Stimulated activated CD4-positive, alpha-beta T cell treated with anti-CD3 and anti-CD28 coated beads, Interleukin-12 subunit alpha, Interleukin-12 subunit beta, amount 100 ng/mL, for 24 hours (primary cell): Measurements from ENCODE around the gene MACC1.

Experiments
- DNase-seq, 2 experiments: peaks; one replicate each; pipeline ENCODE4 v3.0.0-alpha.2; 2020; ENCODE audit warnings: low read depth in 2 of 2

MACC1 gene

GRCh38 chr7:20229646-20230500, 12.7 kb upstream of the MACC1 start:
- no peak for DNase-seq

- DNase-seq, result no peak
Measured at GRCh38 chr7:20229081-20229480, 11.9 kb upstream of the MACC1 start.

GRCh38 chr7:20228654-20229053, 11.5 kb upstream of the MACC1 start:
- DNase-seq, result no peak

- no peak for DNase-seq
Measured at GRCh38 chr7:20227291-20227795, 10.2 kb upstream of the MACC1 start.

- DNase-seq, result no peak
Measured at GRCh38 chr7:20226860-20227259, 9.7 kb upstream of the MACC1 start.

- no peak for DNase-seq
Measured at GRCh38 chr7:20225384-20225783, 8.2 kb upstream of the MACC1 start.

- no peak for DNase-seq
Measured at GRCh38 chr7:20224025-20224424, 6.8 kb upstream of the MACC1 start.

GRCh38 chr7:20223356-20223755, 6.2 kb upstream of the MACC1 start:
- no peak for DNase-seq

GRCh38 chr7:20222219-20222828, 5.1 kb upstream of the MACC1 start:
- DNase-seq, result no peak

- DNase-seq, result no peak
Measured at GRCh38 chr7:20220921-20221547, 3.9 kb upstream of the MACC1 start.

- no peak for DNase-seq
Measured at GRCh38 chr7:20220293-20220761, 3.1 kb upstream of the MACC1 start.

GRCh38 chr7:20219446-20220292, 2.5 kb upstream of the MACC1 start:
- no peak for DNase-seq

- DNase-seq, result no peak
Measured at GRCh38 chr7:20219062-20219445, 1.9 kb upstream of the MACC1 start.

GRCh38 chr7:20218279-20218678, 1.1 kb upstream of the MACC1 start:
- no peak for DNase-seq

- no peak for DNase-seq
Measured at GRCh38 chr7:20216406-20217036, 663 bp downstream of the MACC1 start.

- DNase-seq, result no peak
Measured at GRCh38 chr7:20214921-20215669, 2.1 kb downstream of the MACC1 start.

- DNase-seq, result no peak
Measured at GRCh38 chr7:20214132-20214531, 3.1 kb downstream of the MACC1 start.

- DNase-seq, result no peak
Measured at GRCh38 chr7:20213378-20213777, 3.8 kb downstream of the MACC1 start.

- DNase-seq, result no peak
Measured at GRCh38 chr7:20211376-20211775, 5.8 kb downstream of the MACC1 start.

GRCh38 chr7:20208651-20209307, 8.4 kb downstream of the MACC1 start:
- DNase-seq, result no peak
